Left renal pelvis (tissue), 4 donors: ENCODE data around the gene KCTD1. TPM values are rescaled to one million over a fixed set of nuclear protein-coding genes. Genes with fewer than 3 reads are reported as not detected.

Experiments used
- DNase-seq, 4 donors: peaks; one replicate each; pipeline ENCODE4 v3.0.0-alpha.2; 2013; ENCODE audit warnings: low read depth in 4 of 4, low spot score in 3 of 4
- polyA plus RNA-seq, 4 donors: library from polyadenylated mRNA; unstranded; fragments of 120-200 nt; gene quantifications; one replicate each; pipeline ENCODE4 v1.2.1, GENCODE V29; 2013; ENCODE audit not compliant: insufficient read length in 4 of 4

Gene KCTD1
- polyA plus RNA-seq, 4 donors, result 31.0 to 75.6 (median 69.1) TPM

DNA sequence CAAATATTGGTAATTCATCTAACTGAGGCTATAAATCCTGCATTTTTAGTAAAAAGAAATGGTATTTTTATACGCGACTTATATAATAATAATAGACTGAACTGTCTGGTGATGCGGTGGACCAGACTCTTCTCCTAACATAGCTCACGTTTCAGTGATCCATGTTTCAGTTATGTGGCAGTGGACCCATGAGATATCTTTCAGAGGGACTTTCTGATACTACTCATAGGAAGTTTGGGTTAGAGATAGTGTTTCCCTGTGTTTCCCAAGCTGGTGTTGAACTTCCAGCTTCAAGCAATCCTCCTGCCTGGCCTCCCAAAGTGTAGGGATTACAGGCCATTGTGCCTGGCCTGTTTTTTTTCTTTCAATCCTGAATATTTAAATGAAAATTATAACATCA, 59.2 kb downstream of the KCTD1 start:
- DNase-seq, result no peak

DNA sequence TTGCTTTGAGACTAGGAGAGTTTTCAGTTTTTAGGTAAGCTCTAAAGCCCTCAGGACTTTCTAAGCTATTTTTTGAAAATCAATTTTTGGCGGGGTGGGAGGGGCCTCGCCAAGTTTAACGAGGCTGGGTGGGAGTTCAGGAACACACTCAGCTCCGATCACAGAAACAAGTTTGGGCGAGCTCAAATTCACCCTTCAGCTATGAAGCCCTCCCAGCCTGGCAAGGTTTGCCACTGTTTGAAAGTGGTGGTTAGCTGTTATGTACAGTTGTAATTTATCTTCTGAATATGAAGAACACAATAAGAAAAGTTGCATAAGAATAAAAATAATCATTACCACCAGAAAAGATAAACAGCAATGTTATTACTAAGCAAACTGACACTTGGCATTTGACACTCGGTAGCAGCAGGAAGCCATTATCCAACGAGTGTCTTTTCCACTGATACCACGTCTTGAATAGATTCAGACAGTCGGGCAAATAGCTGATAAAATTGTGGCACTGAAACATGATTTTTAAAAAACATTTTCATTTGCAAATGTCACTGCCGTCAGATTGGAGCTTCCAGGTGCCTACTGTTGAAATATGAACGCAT, 59.8 kb downstream of the KCTD1 start:
- no peak for DNase-seq

- DNase-seq, result no peak
Observed at GRCh38 chr18:26487437-26487836, 60.9 kb downstream of the KCTD1 start.

- no peak for DNase-seq
Observed at GRCh38 chr18:26483633-26484032, 64.7 kb downstream of the KCTD1 start.

- no peak for DNase-seq
Observed at GRCh38 chr18:26482569-26482968, 65.8 kb downstream of the KCTD1 start.

DNA sequence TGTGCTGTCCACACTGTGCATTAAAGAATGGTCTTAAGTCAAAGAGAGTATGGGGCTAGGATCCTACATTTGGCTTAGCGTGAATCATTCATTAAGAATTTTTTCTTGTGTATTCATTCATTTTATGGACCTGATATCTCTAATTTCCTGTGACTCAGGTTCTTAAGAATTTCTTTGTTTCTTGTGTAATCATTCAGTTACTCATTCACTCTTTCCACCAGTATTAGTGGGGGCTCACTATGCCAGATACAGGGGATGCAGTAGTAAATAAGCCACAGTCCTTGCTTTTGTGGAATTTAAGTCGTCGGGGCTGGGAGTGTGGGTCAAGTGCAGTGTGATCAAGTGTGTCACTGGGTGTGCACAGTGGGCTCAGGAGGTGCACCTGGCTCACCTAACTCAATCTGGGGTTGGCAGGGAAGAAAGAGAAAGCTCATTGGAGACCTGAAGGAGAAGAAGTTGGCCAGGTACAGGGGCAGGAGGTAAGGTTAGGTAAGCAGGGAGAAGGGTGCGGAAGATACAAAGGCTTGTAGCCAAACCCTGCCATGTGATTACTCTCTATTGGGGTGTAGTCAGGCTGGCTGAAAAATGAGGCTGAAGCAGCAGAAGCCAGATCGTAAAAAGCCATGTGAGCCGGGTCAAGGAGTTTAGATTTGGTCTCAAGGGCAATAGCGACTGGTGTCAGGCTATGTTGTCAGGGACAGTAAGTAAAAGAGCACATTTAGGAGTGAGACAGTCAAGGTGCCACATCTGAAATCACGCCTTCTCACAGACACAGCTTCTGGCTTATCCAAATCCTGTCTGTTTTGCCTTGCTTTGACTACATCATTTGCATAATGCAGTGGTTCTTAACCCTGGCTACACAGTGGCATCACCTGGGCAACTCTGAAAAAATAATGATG, 67.2 kb downstream of the KCTD1 start:
- DNase-seq, result peak in 1 of 4 donors; percentile 57

- peak in 1 of 4 donors; percentile 32 for DNase-seq
Observed at GRCh38 chr18:26479681-26480079, 68.7 kb downstream of the KCTD1 start.

DNA sequence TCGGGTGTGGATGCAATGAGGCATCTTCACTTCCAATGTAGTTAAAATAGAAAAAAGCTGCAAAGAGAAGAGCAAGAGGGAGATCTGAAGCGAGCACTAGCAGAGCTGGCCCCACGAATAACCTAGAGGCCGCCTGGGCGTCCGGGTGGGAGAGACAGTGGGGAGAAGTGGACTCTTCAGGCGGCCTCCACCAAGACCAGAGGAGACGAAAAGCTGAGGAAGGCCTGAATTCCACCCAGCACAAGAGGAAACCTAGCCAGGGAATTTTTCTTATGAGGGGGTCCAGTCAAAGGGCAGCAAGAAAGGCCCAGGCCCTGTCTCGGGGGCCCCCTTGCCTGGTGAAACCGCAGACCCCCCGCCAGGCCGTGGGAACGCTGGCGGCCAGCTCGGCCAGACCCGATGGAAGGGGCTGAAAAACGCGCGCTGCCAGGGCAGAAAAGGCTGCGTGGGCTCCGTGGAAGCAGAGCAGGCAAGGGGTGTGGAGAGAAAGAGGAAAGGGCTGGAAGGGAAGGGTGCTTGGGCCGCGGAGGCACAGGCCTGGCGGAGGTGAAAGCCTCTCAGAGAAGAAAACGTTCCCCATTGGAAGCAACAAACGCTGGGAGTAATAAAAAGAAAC, 69.2 kb downstream of the KCTD1 start:
- no peak for DNase-seq

DNA sequence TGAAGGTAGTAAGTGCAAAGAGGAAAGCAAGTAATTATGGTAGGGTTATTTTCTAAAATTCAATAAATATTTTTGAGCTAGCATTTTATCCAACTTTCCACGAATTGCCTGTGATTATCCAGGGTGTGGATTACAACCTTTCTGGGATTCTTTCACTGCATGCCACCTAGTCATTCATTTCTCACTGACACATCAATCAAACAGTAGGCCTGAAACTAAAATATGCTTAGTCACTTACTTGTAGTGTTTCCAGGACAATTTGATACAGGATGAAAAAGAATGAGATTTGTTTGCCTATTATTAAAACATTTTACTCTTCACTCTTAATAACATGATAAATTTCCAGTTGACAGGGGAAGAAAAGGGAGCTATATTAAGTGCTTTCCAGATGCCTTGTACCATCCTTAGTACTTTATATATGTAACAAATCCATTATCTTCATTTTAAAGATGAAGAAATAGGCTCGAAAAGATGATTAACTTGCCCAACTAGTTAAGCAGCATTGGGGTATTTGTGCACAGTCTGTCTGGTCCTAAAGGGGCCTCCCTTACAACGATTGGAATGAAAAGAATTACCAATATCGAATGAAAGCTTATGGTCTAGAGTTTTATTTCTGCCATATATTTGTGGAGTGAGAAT, 70.4 kb downstream of the KCTD1 start:
- no peak for DNase-seq

DNA sequence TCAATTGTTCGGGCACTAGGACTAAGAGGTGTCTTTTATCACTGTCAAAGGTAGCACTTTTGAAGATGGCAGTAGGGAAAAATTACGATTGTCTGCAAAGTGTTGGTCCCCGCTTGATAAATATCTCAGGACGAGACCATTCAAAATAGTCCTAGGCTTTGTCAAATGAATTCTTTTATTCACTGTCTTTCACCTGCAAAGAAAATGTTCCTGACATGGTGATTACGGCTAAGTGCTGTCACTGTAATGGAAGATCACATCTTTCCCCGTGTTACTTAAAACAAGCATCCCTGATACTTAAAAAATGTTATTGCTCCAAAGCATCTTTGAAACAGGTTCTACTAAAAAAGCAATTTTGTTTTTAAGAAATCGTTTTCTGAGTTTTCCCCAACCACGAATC, 71.7 kb downstream of the KCTD1 start:
- no peak for DNase-seq

GRCh38 chr18:26474542-26474941, 73.8 kb downstream of the KCTD1 start:
- DNase-seq, result no peak

DNA sequence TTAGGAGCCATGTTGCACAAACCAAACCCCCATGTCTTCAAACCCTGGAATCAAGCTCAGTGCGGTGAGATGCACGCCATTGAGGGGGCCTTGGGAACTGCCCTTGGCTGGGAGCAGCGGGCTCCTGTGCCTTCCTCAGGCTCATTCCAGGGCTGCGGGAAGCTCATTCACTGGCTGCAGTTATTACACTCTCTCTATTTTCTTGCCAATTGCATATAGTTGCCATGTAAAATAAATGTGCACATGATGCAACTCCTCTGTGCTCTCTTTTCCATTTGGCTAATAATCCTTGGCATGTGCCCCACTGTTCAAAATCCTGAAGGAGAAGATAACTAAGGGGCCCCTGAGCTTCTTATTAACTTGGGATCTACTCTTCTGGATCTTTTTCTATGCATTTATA, 74.7 kb downstream of the KCTD1 start:
- no peak for DNase-seq

GRCh38 chr18:26471826-26472225, 76.5 kb downstream of the KCTD1 start:
- no peak for DNase-seq

GRCh38 chr18:26471027-26471426, 77.3 kb downstream of the KCTD1 start:
- DNase-seq, result no peak

- DNase-seq, result no peak
Observed at GRCh38 chr18:26470011-26470637, 78.2 kb downstream of the KCTD1 start.

- peak in 1 of 4 donors; percentile 58 for DNase-seq
Observed at GRCh38 chr18:26468931-26469340, 79.4 kb downstream of the KCTD1 start.

DNA sequence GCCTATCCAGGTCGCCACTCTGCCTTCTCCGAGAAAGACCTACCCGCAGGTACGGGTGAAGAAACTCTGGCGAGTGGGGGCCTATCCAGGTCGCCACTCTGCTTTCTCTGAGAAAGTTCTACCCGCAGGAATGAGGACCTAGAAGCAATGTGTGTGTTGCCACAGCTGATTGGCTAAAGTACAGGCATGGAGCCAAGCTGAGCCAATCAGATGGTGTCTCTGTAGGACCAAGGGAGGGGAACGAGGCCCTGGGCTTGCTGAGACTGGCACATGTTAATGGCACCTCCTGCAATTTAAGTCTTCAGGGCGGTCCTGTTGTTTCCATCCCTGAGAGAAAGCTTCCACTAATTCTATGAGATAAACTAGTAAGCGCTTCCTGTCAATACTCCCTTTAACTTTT, 82.3 kb downstream of the KCTD1 start:
- DNase-seq, result no peak

DNA sequence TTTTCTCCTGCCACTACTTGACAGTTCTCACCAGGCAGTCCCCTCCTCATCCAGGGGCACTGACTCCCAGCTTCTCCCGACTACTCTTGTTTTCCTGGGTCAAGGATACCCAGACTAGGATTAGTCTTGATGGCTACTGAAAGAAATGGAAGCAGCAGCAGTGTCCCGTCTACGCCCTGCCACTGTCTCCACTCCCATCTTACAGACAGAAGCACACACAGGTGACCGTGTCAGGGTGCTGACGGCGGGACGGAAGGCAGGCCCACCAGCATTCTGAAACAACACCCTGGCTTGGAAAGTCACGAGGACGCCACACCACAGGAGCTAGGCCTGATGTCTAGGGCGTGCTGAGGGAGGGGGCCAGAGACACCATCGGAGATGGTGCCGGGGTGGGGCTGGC, 82.9 kb downstream of the KCTD1 start:
- DNase-seq, result no peak

- DNase-seq, result no peak
Observed at GRCh38 chr18:26464128-26465011, 84.0 kb downstream of the KCTD1 start.

- DNase-seq, result no peak
Observed at GRCh38 chr18:26462355-26462754, 86.0 kb downstream of the KCTD1 start.
